NCI-H524 treated with DMSO at 0.1 percent for 48 hours (cell line): ENCODE data around the gene CYTIP.

Experiments used
- DNase-seq: peaks from one replicate; lab custom pipeline; 2025; lab: John Stamatoyannopoulos, UW

The CYTIP gene

DNA sequence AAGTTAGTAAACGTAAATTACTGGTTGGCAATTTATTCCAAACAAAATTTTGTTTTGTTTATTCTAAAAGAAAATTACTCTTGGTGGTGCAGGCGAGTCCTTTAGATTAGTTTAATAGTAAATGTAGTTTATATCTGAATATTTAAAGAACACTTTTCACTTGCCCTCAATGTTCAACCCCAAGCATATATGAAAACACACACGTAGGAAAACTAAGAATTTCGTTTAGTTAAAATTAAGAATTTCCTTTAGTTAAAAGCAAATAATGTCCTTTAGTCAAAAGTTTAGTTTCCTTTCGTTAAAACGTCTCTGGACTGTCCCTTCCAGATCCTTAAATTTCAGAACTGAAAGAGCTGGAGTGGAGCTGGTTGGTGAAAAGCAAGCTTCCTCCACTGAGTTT, 19.1 kb upstream of the CYTIP start:
- DNase-seq, result no peak

DNA sequence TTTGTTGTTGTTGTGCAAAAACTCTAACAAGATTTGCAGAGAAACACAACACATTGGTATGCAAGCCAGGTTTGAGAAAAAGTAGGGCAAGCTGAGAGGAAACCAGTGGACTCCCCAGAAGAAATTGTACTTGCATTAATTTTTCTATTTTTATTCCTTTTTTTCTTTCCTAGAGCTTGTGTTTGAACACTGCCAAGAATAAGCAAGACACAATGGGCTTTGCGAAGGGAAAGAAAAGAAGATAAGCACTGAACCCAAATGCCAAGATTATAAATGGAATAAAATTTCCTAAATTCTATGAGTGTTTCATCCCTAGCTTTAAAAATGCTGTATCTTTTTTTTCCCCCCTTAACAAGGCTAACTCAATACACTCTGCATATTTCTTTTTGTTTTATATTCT, 17.0 kb upstream of the CYTIP start:
- no peak for DNase-seq

- DNase-seq, result no peak
Observed at GRCh38 chr2:157460384-157460837, 16.5 kb upstream of the CYTIP start.

DNA sequence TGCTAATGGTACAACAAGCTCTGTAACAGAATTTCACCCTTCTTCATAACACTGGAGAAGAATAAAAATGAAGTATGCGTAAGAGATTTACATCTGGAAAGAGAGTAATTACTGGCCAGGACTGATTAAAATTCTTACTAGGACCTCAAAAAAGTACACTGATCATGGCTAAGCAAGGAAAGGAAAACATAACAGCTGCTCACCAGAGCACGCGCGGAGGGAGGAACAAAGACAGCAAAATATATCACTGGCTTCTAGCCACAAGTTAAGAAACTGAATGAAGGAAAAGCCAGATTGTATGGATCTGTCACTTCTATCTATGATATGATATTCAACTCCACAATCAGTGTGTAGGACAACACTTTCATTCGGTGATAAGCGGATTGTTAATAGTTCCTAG, 15.6 kb upstream of the CYTIP start:
- DNase-seq, result no peak

DNA sequence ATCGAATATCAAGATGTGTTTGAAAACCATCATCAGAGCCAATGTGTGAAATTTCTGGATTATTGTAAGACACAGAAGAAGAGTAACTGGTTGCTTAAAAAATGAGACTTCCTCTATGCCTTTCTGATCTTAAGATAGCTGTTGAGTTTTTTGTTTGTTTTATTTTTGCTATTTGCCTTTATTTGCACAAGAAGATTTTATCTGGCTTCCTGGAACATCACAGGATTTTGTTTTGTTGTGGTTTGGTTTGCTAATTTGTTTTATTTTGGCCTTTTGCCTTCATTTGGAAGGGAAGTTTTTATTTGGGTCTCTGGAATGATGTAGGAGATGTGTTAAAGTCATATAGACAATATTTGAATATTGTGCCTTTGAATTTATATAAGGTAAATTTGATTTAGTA, 3.9 kb upstream of the CYTIP start:
- DNase-seq, result no peak

- DNase-seq, result no peak
Observed at GRCh38 chr2:157447031-157447430, 3.1 kb upstream of the CYTIP start.

DNA sequence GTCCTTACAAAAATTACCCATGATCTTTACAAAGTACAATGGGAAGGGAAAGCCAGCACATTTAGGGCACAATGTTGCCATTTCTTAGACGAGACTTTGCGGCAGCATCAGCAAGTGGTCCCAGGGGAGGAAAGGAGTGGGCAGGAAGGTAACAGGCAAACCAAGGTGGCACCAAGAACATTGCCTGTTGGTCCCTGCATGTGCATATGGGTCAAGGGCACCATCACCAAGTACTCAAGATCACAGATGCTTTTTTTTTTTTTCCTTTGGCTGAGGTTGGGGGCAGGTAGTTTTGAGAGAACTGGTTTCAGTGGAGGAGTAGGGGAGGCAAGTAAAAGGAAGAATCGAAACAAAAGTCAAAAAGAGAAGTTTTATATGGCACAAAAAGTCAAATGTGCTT, 752 bp upstream of the CYTIP start:
- DNase-seq, result no peak

- no peak for DNase-seq
Observed at GRCh38 chr2:157443090-157443489, 799 bp downstream of the CYTIP start.

DNA sequence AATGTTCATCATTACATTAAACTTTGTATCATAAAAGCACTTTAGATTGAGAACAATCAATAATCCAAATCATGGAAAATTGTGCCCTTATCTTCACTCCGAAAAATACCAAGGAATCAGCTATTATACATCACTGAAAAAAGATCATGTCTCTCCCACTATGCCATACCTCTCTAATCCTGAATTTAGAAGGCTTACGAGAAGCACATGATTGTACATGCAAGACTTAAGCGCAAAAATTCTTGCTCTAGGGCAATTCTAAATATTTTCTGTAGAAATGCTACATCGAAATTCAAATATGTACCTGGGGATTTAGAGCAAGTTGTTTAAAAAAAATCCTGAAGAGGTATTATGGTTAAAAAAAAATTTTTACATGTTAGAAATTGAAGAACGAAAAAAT, 1.3 kb downstream of the CYTIP start:
- no peak for DNase-seq

- no peak for DNase-seq
Observed at GRCh38 chr2:157442191-157442590, 1.7 kb downstream of the CYTIP start.

DNA sequence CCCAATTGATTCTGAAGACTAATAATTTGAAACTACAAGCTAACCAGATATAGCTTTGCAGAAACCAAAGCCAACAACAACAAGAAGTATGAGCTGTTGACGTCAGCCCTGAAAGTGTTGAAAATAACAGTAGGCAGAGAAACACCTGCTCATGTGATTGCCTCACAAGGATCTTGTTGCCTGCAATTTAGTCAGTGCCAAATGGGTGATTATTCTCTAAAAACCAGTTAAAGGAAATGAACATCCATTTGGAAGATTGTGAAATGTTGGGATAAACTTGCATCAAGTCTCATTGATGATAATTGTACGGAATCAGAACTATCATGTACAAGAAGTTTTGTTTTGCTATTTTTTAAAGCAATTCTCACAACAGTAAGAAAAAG, 2.8 kb downstream of the CYTIP start:
- no peak for DNase-seq

GRCh38 chr2:157440404-157441071, 3.4 kb downstream of the CYTIP start:
- DNase-seq, result no peak

DNA sequence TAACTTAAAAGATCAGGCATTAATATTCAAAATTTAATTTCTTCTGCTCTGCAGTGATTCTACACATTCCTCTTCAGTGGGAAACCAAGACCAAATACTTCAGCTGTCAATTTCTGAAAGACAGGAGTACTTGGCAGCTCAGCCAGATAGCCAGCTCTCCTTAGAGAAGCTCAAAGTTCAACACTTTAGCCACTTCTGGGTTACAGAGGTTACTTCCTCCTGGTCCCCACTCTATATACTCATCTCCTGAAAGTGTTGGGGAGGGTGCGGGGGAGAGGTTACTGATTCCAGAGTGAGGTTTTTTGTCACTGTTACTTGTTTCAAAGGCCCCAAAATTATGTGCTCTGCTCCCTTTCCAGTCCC, 4.1 kb downstream of the CYTIP start:
- DNase-seq, result no peak

- DNase-seq, result no peak
Observed at GRCh38 chr2:157438863-157439823, 4.7 kb downstream of the CYTIP start.

- no peak for DNase-seq
Observed at GRCh38 chr2:157433394-157433793, 10.5 kb downstream of the CYTIP start.

DNA sequence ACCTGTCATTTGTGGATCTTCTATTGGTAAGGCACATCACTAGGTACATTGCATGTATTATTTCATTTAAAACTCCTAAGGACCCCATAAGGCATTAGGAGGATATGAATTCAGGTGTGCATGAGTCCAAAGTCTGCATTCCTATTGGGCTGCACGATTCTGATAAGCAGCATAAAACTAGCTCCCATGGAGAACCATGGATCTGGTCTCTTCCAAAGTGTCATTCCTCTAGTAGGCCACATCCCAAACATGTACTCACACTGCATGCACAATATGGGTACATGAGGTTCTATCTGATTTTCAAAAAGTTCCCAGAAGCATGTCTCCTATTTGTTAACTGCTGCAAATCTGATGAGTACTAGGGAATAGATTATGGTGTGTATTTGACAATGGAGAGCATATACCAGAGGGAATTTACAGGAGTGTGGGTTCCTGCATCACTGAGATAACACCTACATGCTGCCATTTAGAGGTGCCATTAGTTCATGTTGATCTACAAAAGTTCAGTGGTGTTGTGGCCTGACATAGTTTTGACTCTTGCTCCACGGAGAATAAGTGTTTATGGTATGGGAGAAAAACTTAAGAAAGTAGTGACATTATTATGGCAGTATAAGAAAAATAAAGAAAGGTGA, 11.3 kb downstream of the CYTIP start:
- no peak for DNase-seq

DNA sequence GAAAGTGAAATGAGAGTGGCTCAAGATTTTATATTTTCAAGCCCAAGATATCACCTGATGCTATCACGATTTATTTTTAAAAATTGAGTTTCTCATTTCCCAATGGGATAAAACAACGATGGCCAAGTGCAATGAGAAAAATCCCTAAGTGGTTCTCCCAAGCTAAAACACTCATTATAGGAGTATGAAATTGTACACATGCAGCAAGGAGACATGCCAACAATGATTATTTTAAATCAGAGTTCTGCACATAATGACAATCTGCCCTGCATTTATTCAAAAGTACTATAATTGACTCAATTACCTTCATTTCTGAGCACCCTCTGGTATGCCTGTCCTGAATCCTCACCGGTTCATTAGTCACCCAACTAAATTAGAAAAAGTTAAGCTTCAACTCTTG, 12.7 kb downstream of the CYTIP start:
- no peak for DNase-seq

- DNase-seq, result no peak
Observed at GRCh38 chr2:157428500-157429175, 15.3 kb downstream of the CYTIP start.

DNA sequence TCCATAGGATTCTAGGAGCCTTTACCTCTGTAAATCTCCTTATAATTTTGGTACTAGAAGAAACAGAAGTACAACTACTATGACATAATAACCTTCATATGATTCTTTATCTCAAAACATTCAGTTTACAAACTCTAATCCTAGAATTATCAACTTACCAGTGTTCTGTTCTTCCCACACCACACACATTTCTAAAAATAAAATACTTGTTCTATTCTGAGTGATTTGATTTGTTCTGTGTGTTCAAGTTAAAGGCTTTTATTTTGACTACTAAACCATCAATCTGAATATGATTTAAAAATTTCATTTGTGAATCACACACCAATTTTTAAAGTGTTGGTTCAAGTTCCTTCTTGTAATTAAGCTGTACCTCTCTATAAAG, 16.0 kb downstream of the CYTIP start:
- no peak for DNase-seq

DNA sequence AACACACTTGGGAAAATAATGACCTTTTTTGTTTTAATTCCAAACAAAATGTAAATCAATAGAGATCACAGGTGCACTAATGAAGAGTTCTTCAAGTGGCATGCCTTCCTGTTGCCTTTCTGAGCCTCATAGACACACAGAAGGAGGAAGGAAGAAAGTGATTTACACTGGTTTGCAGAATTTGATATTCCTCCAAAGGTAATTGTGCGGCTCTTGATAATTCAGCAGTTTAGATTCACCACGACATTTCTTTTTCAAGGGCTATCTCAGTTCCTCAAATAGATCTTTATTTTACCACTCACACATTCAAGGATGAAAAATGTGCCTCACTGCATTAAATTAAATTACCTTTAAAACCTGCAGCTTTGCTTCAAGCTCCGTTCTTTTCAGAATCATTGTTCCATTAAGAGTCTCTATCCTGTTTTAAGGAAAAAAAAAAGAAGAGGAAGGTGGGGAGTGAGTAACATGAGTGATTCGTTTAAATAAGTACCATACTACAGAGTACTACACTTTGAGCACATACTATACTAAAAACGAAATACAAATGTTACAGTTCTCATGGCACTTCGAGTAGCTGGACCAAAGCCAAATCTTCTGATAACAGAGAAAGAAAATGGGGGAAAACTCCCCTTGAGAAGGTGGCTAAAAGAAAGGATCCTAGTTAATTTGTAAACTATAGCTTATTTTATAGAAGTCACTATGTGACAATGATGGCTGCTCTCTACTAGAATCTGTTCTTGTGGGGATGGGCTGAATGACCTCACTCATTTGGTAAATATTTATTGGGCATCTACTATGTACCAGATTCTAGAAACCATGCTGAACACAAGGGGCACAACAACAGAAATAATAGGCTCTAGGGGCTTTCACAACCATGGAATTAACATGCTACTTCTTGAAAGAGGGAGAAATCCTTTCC, 16.6 kb downstream of the CYTIP start:
- no peak for DNase-seq

GRCh38 chr2:157426477-157426994, 17.4 kb downstream of the CYTIP start:
- DNase-seq, result no peak
